H1 (cell line): ENCODE data around the gene SPDYC. TPM values are rescaled to one million over a fixed set of nuclear protein-coding genes. Genes with fewer than 3 reads are reported as not detected.

Experiments used
- CTCF ChIA-PET: fragments of 300-600 bp; sonication (Branson Sonifier 250); formaldehyde crosslinking; loops from one replicate; lab custom pipeline; 2021; ENCODE audit not compliant: partially characterized antibody; lab: Charles Lee
- POLR2A ChIA-PET: fragments of 300-600 bp; sonication (Branson Sonifier 250); formaldehyde crosslinking; loops from one replicate; lab custom pipeline; 2021; ENCODE audit warnings: inconsistent platforms; ENCODE audit not compliant: partially characterized antibody; lab: Charles Lee
- DNase-seq, 2 experiments: peaks; one replicate each; pipeline versions ENCODE4 v3.0.0 to v3.0.0-alpha.2; 2010 to 2022; ENCODE audit warnings: low spot score in 2 of 2, low read depth in 1 of 2, mixed read lengths in 1 of 2
- FAIRE-seq: peaks from 2 replicates; lab custom pipeline; 2011; peaks lifted over from hg19 to GRCh38; lab: Jason Lieb, UNC
- H2AFZ ChIP-seq: 2 replicates; pipeline ENCODE4 v1.8.1; 2012; ENCODE audit warnings: low read length, inconsistent platforms
- H2AK5ac ChIP-seq: 2 replicates; pipeline ENCODE4 v1.6.1; 2013; ENCODE audit warnings: low read depth, low read length
- H2BK120ac ChIP-seq: replicated peaks from 2 replicates; pipeline ENCODE3; 2013; ENCODE audit warnings: low read depth, low read length, inconsistent platforms
- H2BK12ac ChIP-seq: 2 replicates; pipeline ENCODE4 v1.6.1; 2013; ENCODE audit warnings: low read depth, low read length
- H2BK15ac ChIP-seq: 2 replicates; pipeline ENCODE4 v1.6.1; 2013; ENCODE audit warnings: low read length
- H2BK20ac ChIP-seq: 2 replicates; pipeline ENCODE4 v1.6.1; 2013; ENCODE audit warnings: low read length
- H2BK5ac ChIP-seq: 2 replicates; pipeline ENCODE4 v1.6.1; 2013; ENCODE audit warnings: low read depth, low read length
- H3K14ac ChIP-seq: 2 replicates; pipeline ENCODE4 v1.6.1; 2013; ENCODE audit warnings: inconsistent platforms; ENCODE audit not compliant: insufficient read length
- H3K18ac ChIP-seq: 2 replicates; pipeline ENCODE4 v1.6.1; 2013; ENCODE audit warnings: low read length; ENCODE audit errors: extremely low read depth
- H3K23ac ChIP-seq: 2 replicates; pipeline ENCODE4 v1.6.1; 2013; ENCODE audit warnings: inconsistent platforms; ENCODE audit not compliant: insufficient read length
- H3K23me2 ChIP-seq: 2 replicates; pipeline ENCODE4 v1.6.1; 2013; ENCODE audit warnings: low read depth, low read length
- H3K27ac ChIP-seq: 2 replicates; pipeline ENCODE4 v1.6.1; 2011; ENCODE audit warnings: low read depth, low read length, inconsistent platforms
- H3K27me3 ChIP-seq, 4 experiments: replicated peaks in 1 of 4; 1 replicate in 1 of 4; 2 replicates in 3 of 4; pipeline versions ENCODE4 v1.6.1 to v1.8.1; 2011 to 2013; ENCODE audit warnings: low read length in 3 of 4, mild to moderate bottlenecking in 3 of 4, inconsistent platforms in 2 of 4, mixed read lengths in 2 of 4, moderate library complexity in 1 of 4; ENCODE audit not compliant: control insufficient read depth in 3 of 4, insufficient read depth in 3 of 4; ENCODE audit errors: extremely low read depth in 1 of 4
- H3K36me3 ChIP-seq, 4 experiments: 2 replicates each; pipeline versions ENCODE4 v1.6.1 to v1.8.1; 2011 to 2013; ENCODE audit warnings: mild to moderate bottlenecking in 4 of 4, low read length in 3 of 4, moderate library complexity in 2 of 4, control low read depth in 1 of 4, inconsistent platforms in 1 of 4; ENCODE audit not compliant: insufficient read depth in 4 of 4, control insufficient read depth in 2 of 4
- H3K4ac ChIP-seq: replicated peaks from 2 replicates; pipeline ENCODE3; 2013; ENCODE audit warnings: low read length, low read depth, mixed read lengths, inconsistent platforms; ENCODE audit not compliant: insufficient read length
- H3K4me1 ChIP-seq, 4 experiments: replicated peaks in 1 of 4; 1 replicate in 1 of 4; 2 replicates in 3 of 4; pipeline versions ENCODE4 v1.6.1 to v1.8.1; 2011 to 2013; ENCODE audit warnings: low read length in 3 of 4, inconsistent platforms in 2 of 4, mixed read lengths in 1 of 4; ENCODE audit not compliant: insufficient read depth in 4 of 4, control insufficient read depth in 3 of 4
- H3K4me2 ChIP-seq, 2 experiments: 2 replicates each; pipeline versions ENCODE4 v1.6.1 to v1.8.1; 2011 to 2013; ENCODE audit warnings: low read depth in 2 of 2, low read length in 2 of 2, control low read depth in 1 of 2, inconsistent platforms in 1 of 2, mild to moderate bottlenecking in 1 of 2; ENCODE audit not compliant: insufficient read depth in 1 of 2
- H3K4me3 ChIP-seq, 4 experiments: fragments of 200-600, 300-600 bp in 1 of 4; sonication (generic), shearing (Covaris generic), sonication (Bioruptor Twin) in 1 of 4; 2 replicates each; pipeline versions ENCODE4 v1.5.1 to v1.8.1; 2011 to 2016; ENCODE audit warnings: low read length in 4 of 4, low read depth in 3 of 4, control low read depth in 2 of 4, inconsistent platforms in 2 of 4, mild to moderate bottlenecking in 2 of 4, mixed read lengths in 1 of 4, moderate library complexity in 1 of 4; ENCODE audit not compliant: insufficient read depth in 2 of 4; ENCODE audit errors: extremely low read depth in 1 of 4
- H3K56ac ChIP-seq: replicated peaks from 2 replicates; pipeline ENCODE3; 2013; ENCODE audit warnings: low read depth, mild to moderate bottlenecking, mixed read lengths, low read length, inconsistent platforms; ENCODE audit not compliant: insufficient read length
- H3K79me1 ChIP-seq: 2 replicates; pipeline ENCODE4 v1.6.1; 2013; ENCODE audit warnings: low read depth, low read length, control low read depth
- H3K79me2 ChIP-seq, 2 experiments: 2 replicates each; pipeline versions ENCODE4 v1.6.1 to v1.8.1; 2012 to 2013; ENCODE audit warnings: low read length in 2 of 2, mild to moderate bottlenecking in 2 of 2, inconsistent platforms in 1 of 2; ENCODE audit not compliant: insufficient read depth in 2 of 2, control insufficient read depth in 1 of 2
- H3K9ac ChIP-seq, 4 experiments: replicated peaks in 1 of 4; 1 replicate in 1 of 4; 2 replicates in 3 of 4; pipeline versions ENCODE4 v1.6.1 to v1.8.1; 2011 to 2013; ENCODE audit warnings: low read depth in 3 of 4, low read length in 3 of 4, control low read depth in 2 of 4, mild to moderate bottlenecking in 2 of 4, moderate library complexity in 2 of 4, inconsistent platforms in 1 of 4; ENCODE audit errors: extremely low read depth in 1 of 4
- H3K9me3 ChIP-seq, 2 experiments: 2 replicates each; pipeline versions ENCODE4 v1.6.1 to v1.8.1; 2012 to 2013; ENCODE audit warnings: mild to moderate bottlenecking in 2 of 2, moderate library complexity in 2 of 2, control low read depth in 1 of 2, inconsistent platforms in 1 of 2, low read depth in 1 of 2, low read length in 1 of 2, mixed read lengths in 1 of 2; ENCODE audit not compliant: insufficient read depth in 2 of 2
- H4K20me1 ChIP-seq, 2 experiments: replicated peaks in 1 of 2; 2 replicates each; pipeline versions ENCODE3 to v1.8.1; 2011 to 2013; ENCODE audit warnings: inconsistent platforms in 2 of 2, low read length in 2 of 2, mild to moderate bottlenecking in 1 of 2; ENCODE audit not compliant: insufficient read depth in 2 of 2, control insufficient read depth in 1 of 2
- H4K5ac ChIP-seq: 2 replicates; pipeline ENCODE4 v1.6.1; 2013; ENCODE audit warnings: low read length, low read depth, mixed read lengths, inconsistent platforms; ENCODE audit not compliant: insufficient read length
- H4K8ac ChIP-seq: 2 replicates; pipeline ENCODE4 v1.8.0; 2013; ENCODE audit warnings: mild to moderate bottlenecking, moderate library complexity, low read length, inconsistent platforms; ENCODE audit not compliant: insufficient read depth; ENCODE audit errors: extremely low read depth
- H4K91ac ChIP-seq: replicated peaks from 2 replicates; pipeline ENCODE3; 2013; ENCODE audit warnings: low read length, mixed read lengths, inconsistent platforms; ENCODE audit not compliant: insufficient read length
- GTF2F1 ChIP-seq: IDR thresholded peaks from 2 replicates; pipeline ENCODE4 v1.6.1; 2012; ENCODE audit warnings: low read depth, low read length, improper control_type of control experiment, borderline replicate concordance
- JUND ChIP-seq: IDR thresholded peaks from 2 replicates; pipeline ENCODE4 v1.6.1; 2011; ENCODE audit warnings: mild to moderate bottlenecking, improper control_type of control experiment, low read length
- KDM1A ChIP-seq: fragments of 200-600, 300-600 bp; sonication (generic); IDR thresholded peaks from 2 replicates; pipeline ENCODE4 v1.7.1; 2016; ENCODE audit warnings: mild to moderate bottlenecking, low read length, borderline replicate concordance
- POLR2A ChIP-seq, 2 experiments: IDR thresholded peaks; 1 replicate in 1 of 2; 2 replicates in 1 of 2; pipeline ENCODE4 v1.6.1; 2011; ENCODE audit warnings: low read depth in 2 of 2, low read length in 2 of 2, mild to moderate bottlenecking in 2 of 2; ENCODE audit errors: control extremely low read depth in 1 of 2
- POLR2AphosphoS5 ChIP-seq: IDR thresholded peaks from 2 replicates; pipeline ENCODE4 v1.6.1; 2011; ENCODE audit warnings: low read depth, low read length
- RXRA ChIP-seq: IDR thresholded peaks from 2 replicates; pipeline ENCODE4 v1.6.1; 2011; ENCODE audit warnings: low read depth, mild to moderate bottlenecking, low read length, moderate library complexity; ENCODE audit not compliant: insufficient read depth
- SAP30 ChIP-seq: fragments of 300-600 bp; sonication (generic); IDR thresholded peaks from 2 replicates; pipeline ENCODE4 v1.7.1; 2012; ENCODE audit warnings: low read length, moderate library complexity, mild to moderate bottlenecking, inconsistent platforms; ENCODE audit not compliant: insufficient read depth, insufficient replicate concordance
- SP2 ChIP-seq: IDR thresholded peaks from 2 replicates; pipeline ENCODE4 v1.6.1; 2012; ENCODE audit warnings: mild to moderate bottlenecking, low read length, inconsistent platforms
- SP4 ChIP-seq: IDR thresholded peaks from 2 replicates; pipeline ENCODE4 v1.6.1; 2012; ENCODE audit warnings: low read length, inconsistent platforms
- SRF ChIP-seq: IDR thresholded peaks from 2 replicates; pipeline ENCODE4 v1.6.1; 2011; ENCODE audit warnings: mild to moderate bottlenecking, low read depth, low read length, moderate library complexity
- TEAD4 ChIP-seq: IDR thresholded peaks from 2 replicates; pipeline ENCODE4 v1.6.1; 2012; ENCODE audit warnings: low read depth, low read length, inconsistent platforms, mixed read lengths
- WGBS, 2 experiments: shearing (Covaris generic) in 1 of 2; methylation state at CpG; one replicate each; pipeline versions ENCODE4 v1.1.6 to v1.1.7; 2013 to 2015; ENCODE audit warnings: low lambda C conversion rate in 2 of 2, mixed read lengths in 2 of 2, inconsistent platforms in 1 of 2, low coverage in 1 of 2, missing lambda C conversion rate in 1 of 2; ENCODE audit not compliant: insufficient replicate concordance in 2 of 2, insufficient coverage in 1 of 2, insufficient read length in 1 of 2; ENCODE audit errors: extremely low coverage in 1 of 2, missing lambda C conversion rate in 1 of 2; 5-methylcytosine and 5-hydroxymethylcytosine counted together
- polyA plus RNA-seq, 7 experiments: library from polyadenylated mRNA; depleted of rRNA in 3 of 7; stranded (reverse) in 5 of 7; unstranded in 2 of 7; fragments of >200 nt in 5 of 7; fragments of 200-250 nt in 2 of 7; gene quantifications; 1 replicate in 5 of 7; 2 replicates in 1 of 7; 4 replicates in 1 of 7; pipeline versions ENCODE4 v1.2.1 to v1.2.3, GENCODE V29; 2011 to 2013; ENCODE audit warnings: missing spikeins in 2 of 7, mixed read lengths in 2 of 7
- total RNA-seq: library from RNA; stranded (reverse); fragmentation: NEBNext Ultra II Directional; extraction: Animal tissue kit (Norgen Biotek cat#: 25700); gene quantifications from 2 replicates; pipeline ENCODE4 v1.2.1, GENCODE V29; 2021

Gene SPDYC
- total and polyA plus RNA-seq, 2 of the 8 experiments (the other 6 are each of a cell fraction or from before 2014, with no cell fraction given) = 0.15 TPM; not detected in 1

DNA sequence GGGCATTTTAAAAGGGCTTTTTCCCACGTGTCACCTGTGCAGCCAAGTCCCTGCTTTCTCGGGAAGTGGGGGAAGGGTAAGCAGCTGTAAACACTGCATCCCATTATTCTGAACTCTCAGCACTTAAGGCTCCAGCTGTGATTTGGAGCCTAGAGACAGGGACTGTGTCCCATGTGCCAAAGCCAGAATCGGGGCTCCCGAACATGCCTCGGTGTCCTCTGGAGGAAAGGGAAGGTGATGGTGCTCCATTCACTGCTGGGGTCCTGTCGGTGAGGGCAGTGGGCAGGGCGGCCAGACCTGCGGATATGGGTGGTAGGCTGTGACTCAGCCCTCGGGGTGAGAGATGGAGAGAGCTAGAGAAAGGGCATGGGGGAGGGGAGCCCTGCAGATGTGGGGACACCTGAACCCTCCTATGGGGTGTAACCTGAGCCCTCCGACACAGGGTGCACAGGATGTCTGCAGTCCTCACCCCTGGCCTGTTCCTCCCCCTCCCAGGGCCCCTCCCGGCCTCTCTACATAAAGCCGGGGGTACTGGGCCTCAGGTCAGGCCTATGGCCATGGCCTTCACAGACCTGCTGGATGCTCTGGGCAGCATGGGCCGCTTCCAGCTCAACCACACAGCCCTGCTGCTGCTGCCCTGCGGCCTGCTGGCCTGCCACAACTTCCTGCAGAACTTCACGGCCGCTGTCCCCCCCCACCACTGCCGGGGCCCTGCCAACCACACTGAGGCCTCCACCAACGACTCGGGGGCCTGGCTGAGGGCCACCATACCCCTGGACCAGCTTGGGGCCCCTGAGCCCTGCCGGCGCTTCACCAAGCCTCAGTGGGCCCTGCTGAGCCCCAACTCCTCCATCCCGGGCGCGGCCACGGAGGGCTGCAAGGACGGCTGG lies 43.5 kb downstream of the SPDYC start:
- peak overlapping the region; percentile 81 for H3K56ac ChIP-seq
- H2AFZ ChIP-seq = no peak overlapping the region
- peak overlapping the region; percentile 98; the same call in 1 of the 2 replicates for H2AK5ac ChIP-seq
- peak overlapping the region in 3 of 4 experiments; percentile 29 to 52 (median 39); a peak in 5 of 8 replicates for H3K4me3 ChIP-seq
- peaks cover 5 to 36% (median 29%) of the 10 kb centered on the region in 4 experiments for H3K4me1 ChIP-seq
- peak overlapping the region; percentile 98 for H4K91ac ChIP-seq
- peaks cover 4% of the 10 kb centered on the region; the same call in 1 of the 2 replicates for H3K79me1 ChIP-seq
- peak overlapping the region; percentile 93 for H2BK120ac ChIP-seq
- CTCF ChIA-PET = interaction anchor here (0.6 to 11.9 kb wide), 9 partner anchors 9 to 352 kb away, joined by 3 to 184 read pairs (median 6); partner anchors contain the start of genes CAPN1 and POLA2
- no peaks in the 10 kb centered on the region for H3K27me3 ChIP-seq
- peak overlapping the region; percentile 99 for H3K4ac ChIP-seq
- H3K14ac ChIP-seq = no peak overlapping the region
- peak overlapping the region; percentile 72; the same call in 1 of the 2 replicates for H2BK20ac ChIP-seq
- DNase-seq (peak; percentile 70 to 88), FAIRE-seq (peak; percentile 76)
- H4K8ac ChIP-seq = peak overlapping the region; percentile 89
- no peaks in the 10 kb centered on the region for H3K9me3 ChIP-seq
- H3K36me3 ChIP-seq = peaks cover 15 to 33% (median 25%) of the 10 kb centered on the region in 4 experiments; a peak in 7 of 8 replicates
- H3K9ac ChIP-seq = peak overlapping the region in 2 of 4 experiments; percentile 54; a peak in 5 of 7 replicates
- peak overlapping the region; percentile 60 to 76 for H3K4me2 ChIP-seq
- peak overlapping the region; percentile 82 for H4K5ac ChIP-seq
- H3K79me2 ChIP-seq = peaks cover 0 to 15% of the 10 kb centered on the region in 2 experiments; a peak in 1 of 4 replicates
- H3K27ac ChIP-seq = peak overlapping the region; percentile 81; the same call in 1 of the 2 replicates
- POLR2A ChIA-PET = interaction anchor here (0.5 to 13.9 kb wide), 28 partner anchors 9 to 287 kb away, joined by 3 to 324 read pairs (median 6); partner anchors contain the start of genes CAPN1, CDC42EP2, FAU and MALAT1
- peak overlapping the region; percentile 46; the same call in 1 of the 2 replicates for H2BK15ac ChIP-seq
- peak overlapping the region; percentile 99 for H2BK5ac ChIP-seq
- H3K18ac ChIP-seq = peak overlapping the region; percentile 87
- WGBS, 2 experiments = 43% methylated on average over 25 of the region's 26 CpGs; no CpG with 5 or more reads in 1 of the 2 experiments
- peaks cover 11% of the 10 kb centered on the region; the same call in 1 of the 2 replicates for H3K23me2 ChIP-seq
- peak overlapping the region; percentile 98 for H2BK12ac ChIP-seq
- peaks cover 0 to 3% of the 10 kb centered on the region in 2 experiments for H4K20me1 ChIP-seq
- no peak overlapping the region for H3K23ac ChIP-seq
- TF ChIP-seq SP2 = no peak
- no peak; the same call in 1 of the 2 replicates for TF ChIP-seq JUND
- peak in 1 of 2 experiments; percentile 88; a peak in 2 of 3 replicates for TF ChIP-seq POLR2A (IDR thresholded peaks at IDR 0.05; ENCODE audit: control extremely low read depth in 1 of 2, low read depth in 2 of 2, low read length in 2 of 2)
- TF ChIP-seq SRF = no peak
- TF ChIP-seq RXRA = no peak
- no peak for TF ChIP-seq SAP30
- peak; percentile 65 for TF ChIP-seq POLR2AphosphoS5
- TF ChIP-seq SP4 = peak; percentile 14; the same call in 1 of the 2 replicates
- 0 out of 2 replicates have a peak, but pooled peaks have one; percentile 20 for TF ChIP-seq KDM1A
- TF ChIP-seq GTF2F1 = no peak
- no peak for TF ChIP-seq TEAD4
